DMS114 treated with DMSO at 0.1 percent for 48 hours (cell line): Measurements from ENCODE around the gene USE1.
A peak's percentile ranks its signal among the peaks of the same experiment; 100 is the strongest.

Experiments
- DNase-seq: peaks from one replicate; lab custom pipeline; 2025; ENCODE audit not compliant: unreplicated experiment; lab: John Stamatoyannopoulos, UW

USE1 gene

DNA sequence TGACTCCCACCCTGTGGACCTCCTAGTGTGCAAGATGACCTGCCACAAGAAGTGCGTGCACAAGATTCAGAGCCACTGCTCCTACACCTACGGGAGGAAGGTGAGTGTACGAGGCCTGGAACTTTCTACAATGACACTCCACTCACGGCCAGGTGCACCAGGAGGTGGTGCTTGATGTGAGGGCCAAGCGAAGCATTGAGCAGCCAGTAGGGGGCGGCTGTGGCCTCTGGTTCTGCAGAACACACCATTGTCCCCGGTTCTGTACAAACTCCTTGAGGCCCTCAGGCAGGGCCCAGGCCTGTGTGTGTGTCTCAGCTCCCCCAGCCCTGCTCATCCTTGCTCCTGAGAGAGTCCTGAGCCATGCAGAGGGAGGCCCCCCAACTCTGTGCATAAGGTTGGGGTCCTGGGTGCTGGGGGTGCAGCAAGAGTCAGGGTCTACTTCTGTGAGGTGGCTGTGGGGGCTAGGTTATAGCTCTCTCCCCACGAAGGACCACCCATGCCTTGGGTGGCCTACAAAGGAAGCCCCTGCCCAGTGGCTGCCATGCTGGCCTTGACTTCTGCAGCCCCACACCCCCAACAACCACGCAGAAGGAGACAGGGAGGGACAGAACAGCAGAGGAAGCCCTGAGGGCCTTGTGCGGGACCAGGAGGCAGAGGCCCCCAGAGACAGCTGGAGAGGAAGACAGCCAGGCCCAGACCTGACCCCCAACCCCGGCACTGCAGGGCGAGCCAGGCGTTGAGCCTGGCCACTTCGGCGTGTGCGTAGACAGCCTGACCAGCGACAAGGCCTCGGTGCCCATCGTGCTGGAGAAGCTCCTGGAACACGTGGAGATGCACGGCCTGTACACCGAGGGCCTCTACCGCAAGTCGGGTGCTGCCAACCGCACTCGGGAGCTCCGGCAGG, 9.7 kb upstream of the USE1 start:
- peak; percentile 22 for DNase-seq

DNA sequence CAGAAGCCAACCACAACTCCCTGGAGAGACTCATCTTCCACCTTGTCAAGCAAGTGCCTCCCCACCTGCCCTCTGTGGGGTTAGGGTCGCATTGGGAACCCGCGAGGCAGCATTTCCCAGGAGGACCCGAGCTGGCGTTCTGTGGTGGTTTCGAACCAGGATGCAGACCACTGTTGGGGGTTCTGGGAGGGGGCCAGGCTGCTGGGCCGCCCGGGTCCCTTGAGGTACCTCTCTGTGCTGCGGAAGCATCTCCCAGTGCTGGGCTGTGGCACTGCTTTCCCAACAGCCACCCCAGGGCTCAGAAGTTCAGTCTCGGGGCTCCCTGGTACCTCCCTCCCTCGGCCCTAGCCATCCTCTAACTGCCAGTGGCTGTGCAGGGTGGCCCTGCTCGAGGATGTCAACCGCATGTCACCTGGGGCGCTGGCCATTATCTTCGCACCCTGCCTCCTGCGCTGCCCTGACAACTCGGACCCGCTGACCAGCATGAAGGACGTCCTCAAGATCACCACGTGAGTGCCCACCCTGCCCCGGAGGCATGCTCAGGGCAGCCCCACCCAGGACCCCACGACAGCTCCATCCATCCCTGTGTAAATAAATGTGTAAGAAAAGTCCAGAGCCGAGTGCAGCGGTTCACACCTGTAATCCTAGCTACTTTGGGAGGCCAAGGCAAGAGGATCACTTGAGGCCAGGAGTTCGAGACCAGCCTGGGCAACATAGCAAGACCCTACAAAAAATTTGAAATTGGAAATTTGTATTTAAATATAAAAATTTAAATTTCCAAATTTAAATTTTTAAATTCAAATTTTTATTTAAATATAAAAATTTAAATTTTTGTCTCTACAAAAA, 8.2 kb upstream of the USE1 start:
- DNase-seq: no peak

DNA sequence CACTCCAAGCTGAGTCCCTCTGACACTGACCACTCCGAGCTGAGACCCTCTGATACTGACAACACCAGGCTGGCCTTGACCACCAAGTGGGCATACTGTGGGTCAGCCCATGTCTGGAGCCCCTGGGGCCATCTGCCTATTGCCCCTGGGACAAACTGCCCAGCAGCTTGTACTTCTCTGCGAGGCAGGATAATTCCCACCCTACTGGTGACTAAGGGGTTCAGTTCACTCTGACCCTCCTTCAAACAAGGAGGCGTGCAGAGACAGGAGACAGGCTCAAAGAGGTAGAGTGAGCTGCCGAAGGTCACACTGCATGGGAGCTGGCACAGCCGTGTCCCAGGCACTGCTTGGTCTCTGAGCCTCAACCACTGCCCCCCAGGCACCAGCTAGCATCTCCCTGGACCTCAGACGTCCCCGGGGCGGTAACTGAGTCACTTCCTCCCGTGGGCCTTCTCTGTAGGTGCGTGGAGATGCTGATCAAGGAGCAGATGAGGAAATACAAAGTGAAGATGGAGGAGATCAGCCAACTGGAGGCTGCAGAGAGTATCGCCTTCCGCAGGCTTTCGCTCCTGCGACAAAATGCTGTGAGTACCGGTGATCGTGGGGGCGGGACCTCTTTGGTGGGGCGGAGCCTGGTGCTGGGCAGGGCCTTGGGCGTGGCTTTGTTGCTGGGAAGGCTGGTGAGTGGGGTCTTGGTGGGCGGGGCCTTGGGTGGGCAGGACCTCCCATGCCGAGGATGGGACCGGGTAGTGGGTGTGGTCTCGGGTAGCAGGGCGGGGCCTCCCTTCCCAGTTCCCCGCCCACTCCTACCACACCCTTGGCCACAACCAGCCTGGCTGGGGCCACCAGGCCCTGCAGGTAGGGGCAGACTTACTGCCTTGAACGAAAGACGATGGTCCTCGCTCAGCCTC, 5.8 kb upstream of the USE1 start:
- peak; percentile 26 for DNase-seq

DNA sequence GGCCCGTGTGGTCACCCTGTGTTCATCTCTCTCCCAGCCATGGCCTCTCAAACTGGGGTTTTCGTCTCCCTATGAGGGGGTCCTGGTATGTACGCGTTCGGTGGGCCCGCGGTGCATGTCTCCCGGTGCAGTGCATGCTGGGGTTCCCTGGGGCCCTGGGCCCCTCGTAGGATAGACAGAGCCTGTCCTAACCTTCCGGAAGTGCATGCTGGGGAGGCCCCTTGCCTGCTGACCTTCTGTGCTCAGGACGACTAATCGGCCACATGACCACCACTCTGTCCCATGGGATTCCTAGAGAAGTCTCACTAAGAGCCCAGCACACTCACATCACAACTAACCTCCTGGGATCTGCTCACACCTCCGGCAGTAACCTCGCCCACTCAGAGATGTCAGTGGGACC, 4.9 kb upstream of the USE1 start:
- no peak for DNase-seq

DNA sequence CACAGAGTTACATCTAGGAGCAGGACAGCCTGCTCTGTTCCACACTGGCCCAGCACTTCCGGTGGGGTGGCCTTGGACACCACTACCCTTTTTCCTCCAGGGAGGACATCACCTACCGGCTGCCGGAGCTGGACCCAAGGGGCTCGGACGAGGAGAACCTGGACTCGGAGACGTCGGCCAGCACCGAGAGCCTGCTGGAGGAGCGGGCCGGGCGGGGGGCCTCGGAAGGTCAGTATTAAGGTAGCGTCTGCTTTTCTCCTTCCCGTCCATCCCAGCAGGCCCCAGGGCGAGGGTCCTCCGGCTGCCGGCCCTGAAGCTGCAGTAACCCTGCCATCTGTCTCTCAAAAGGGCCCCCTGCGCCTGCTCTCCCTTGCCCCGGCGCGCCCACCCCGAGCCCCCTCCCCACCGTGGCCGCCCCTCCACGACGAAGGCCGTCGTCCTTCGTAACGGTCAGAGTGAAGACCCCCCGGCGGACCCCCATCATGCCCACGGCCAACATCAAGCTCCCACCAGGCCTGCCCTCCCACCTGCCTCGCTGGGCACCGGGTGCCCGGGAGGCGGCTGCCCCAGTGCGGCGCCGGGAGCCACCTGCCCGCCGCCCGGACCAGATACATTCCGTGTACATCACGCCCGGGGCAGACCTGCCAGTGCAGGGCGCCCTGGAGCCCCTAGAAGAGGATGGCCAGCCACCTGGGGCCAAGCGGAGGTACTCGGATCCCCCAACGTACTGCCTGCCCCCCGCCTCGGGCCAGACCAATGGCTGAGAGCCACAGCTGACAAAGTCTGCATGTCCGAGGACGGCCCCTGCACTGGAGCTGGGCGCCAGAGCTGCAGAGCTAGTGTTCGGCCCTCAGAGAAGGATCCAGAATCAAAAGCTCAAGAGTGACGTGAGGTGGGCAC, 3.4 kb upstream of the USE1 start:
- DNase-seq: no peak

DNA sequence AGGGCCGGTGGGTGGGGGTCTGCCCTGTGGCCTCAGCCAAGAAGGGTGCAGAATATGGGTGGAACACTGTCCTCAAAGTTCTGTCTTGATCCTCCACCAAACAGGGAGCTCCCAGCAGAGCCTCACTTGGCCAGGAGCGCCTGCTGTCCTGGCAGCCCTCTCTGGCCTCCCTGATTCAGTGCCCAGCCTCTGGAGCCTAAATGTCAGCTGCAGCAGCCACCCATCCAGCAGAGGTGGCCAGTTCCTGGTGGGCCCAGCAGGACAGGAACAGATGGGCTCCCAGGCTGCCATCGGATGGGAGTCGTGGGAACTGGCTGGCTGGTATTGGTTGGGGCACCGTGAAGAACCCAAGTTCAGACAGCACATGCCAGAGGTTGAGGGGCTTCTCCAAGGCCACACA, 1.8 kb upstream of the USE1 start:
- DNase-seq: no peak

DNA sequence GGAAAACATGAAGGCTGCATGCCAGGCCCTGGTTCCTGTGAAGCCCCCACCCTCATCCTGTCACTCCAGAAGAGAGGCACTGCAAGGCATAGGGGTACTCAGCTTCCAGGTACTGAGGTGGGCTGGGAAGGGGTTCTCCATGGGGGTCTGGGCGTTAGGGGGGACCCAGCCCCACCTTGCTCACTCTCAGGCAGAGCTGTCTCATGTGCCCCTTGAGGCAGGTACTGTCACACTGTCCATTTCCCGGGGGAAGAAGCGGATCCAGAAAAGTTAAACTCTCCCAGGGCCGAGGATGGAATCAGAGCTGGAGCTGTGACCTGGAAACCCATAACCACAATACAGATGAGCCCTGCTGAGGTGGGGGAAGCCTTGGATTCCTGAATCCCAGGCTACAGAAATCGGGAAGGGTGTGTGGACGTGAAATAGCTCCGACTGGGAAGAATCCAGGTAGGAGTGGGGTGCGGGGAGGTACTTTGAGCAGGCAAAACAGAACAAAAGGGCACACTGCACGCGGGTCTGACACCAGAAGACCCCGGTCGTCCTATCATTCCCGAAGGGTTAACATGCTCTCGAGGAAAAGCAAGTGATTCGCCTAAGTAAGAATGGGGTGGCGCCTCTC, 540 bp upstream of the USE1 start:
- no peak for DNase-seq

DNA sequence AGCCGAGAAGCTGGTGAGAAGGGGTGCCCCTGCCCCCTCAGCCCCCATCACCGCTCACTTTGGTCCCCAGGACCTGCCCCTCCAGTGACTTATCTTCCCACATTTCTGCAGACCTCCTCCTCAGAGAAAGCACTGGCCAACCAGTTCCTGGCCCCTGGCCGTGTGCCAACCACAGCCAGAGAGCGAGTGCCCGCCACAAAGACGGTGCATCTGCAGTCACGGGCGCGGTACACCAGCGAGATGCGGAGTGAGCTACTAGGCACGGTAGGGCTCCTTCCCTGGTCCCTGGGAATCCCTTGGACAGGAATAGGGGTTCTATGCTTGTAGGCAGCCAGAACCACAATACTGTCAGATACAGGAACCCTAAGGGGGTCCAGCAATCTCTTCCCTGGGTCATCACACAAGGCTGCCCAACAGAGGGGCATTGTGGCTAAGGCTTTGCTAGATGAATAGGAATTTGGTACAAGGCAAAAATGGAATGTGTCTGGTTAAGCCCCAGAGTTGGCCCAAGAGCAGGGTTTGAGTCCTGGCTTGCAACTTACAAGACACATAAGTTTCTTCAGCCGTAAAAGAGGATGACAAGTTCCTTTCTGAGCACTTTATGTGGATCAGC, 1.0 kb downstream of the USE1 start:
- no peak for DNase-seq

DNA sequence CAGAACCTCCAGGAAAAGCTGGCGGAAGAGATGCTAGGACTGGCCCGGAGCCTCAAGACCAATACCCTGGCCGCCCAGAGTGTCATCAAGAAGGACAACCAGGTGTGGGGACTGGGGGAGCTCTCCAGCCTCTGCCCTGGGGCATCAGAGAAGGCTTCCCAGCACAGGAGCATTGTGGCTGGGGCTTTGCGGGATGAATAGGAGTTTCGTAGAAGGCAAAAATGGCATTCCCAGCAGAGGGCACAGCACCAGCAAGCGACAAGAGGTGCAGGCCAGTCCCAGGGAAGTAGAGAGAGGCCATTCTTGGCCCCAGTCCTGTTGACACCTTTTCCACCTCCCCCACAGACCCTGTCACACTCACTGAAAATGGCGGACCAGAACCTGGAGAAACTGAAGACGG, 4.1 kb downstream of the USE1 start:
- DNase-seq: no peak

DNA sequence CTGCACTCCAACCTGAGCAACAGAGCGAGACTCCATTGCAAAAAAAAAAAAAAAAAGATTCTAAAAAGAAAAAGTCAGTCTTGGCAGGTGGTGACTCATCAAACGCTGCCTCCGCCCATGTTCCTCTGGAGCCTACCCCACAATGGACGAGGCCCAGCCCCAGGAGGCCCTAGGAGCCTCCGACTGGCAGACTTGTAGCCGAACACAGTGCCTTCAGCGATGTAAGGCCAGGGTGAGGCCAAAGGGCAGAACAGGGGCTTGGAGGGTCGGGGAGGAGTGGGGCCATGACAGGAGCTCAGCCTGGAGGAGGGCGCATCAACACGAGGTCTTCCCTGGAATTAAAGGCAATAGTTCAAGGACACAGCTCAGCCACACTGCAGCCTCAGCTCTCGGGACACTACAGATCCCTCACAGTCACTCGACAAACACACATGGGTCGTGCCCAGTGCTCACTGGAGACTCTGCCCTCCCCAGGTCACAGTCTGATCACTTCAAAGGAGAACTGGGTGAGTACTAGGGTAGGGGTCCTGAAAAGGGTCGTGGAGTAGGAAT, 5.1 kb downstream of the USE1 start:
- DNase-seq: no peak

DNA sequence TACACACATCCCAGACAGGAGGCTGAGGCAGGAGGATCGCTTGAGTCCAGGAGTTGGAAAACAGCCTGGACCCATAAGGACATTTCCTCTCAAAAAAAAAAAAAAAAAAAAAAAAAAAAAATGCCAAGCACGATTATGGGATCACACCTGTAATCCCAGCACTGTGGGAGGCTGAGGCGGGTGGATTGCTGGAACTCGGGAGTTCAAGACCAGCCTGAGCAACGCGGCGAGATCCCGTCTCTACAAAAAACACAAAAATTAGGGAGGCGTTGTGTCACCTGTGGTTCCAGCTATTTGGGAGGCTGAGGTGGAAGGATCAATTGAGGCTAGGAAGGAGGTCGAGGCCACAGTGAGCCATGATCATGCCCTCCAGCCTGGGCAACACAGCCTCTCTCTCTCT, 9.9 kb downstream of the USE1 start:
- no peak for DNase-seq

DNA sequence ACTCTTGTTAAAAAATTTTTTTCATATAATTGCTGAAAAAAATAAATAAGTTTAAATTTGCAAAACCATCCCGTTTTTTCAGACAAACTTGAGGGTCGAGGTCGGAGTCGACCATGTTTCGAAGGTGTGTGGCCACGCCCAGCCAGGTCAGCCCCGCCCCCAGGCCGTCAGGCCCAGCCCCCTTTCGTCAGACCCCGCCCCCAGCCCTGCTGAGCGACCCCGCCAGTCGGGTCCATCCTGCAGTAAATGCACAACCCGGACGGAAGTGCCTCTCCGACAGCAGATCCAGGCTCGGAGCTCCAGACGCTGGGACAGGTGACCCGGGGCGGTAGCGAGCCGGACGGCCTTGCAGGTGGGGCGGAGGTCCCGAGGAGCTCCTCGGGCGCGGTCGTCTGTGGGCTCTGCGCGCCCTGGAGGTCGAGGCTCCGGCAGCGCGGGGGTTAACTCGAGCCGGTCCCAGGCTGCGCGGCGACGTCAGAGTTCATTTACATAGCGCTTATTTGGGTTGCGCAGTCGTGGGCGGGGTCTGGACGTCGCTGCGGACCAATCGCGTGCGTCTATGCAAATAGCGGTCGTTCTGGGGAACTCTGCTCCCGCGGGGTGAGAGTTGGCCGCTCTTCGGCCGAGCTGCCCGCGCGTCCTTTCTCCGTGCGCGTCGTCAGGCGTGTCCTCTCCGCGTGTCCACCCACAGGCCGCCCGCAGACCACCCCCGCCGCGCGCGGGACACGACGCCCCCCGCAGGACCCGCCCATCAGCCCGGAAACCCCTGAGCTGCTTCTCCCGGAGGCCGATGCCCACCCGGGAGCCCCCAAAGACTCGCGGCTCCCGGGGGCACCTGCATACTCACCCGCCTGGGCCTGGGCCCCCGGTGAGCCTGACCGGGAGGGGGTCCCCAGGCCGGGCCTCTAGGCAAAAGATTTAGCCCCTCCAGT, 11.1 kb downstream of the USE1 start, which contains the start of gene OCEL1:
Gene OCEL1 (plus strand): TSS at position 225 of the 932 bp plus-strand sequence. CDS start 22 bp downstream, at position 247.
- DNase-seq: peak; percentile 96

DNA sequence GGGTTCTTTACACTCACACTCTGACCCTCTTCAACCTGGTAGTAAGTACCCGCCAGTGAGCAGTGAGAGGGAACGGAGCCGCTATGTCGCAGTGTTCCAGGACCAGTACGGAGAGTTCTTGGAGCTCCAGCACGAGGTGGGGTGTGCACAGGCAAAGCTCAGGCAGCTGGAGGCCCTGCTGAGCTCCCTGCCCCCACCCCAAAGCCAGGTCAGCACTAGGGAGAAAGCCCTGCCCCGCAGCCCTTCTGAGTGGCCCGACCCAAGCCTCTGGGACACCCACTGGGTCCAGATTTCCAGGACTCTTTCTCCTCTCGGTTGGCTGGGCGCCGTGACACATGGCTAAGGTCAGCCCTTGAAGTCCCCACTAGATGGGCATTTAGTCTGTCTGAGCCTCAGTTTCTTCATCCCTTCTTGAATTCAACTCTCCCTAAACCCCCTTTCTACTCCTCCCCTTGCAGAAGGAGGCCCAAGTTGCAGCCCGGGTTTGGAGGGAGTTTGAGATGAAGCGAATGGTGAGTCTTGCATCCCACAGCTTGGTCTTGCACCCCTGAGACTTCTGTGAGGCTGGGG, 12.7 kb downstream of the USE1 start:
- DNase-seq: no peak

DNA sequence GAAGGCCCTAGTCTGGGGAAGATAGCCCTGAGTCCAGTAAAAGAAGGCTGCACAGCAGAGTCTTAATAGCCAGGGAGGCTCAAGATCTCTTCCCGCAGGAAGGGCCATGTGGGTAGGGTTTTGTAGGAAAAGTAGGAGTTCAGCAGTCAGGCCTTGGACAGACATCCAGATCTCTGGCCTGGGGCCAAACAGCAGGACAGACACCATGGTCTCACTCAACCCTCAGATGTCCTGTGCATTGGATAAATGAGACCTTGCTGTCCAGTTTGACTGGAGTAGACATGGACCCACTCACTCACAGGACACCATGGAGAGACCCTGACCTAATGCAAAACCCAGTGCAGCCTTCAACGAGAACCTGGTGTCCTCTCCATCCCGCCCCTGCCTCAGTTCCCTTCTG, 14.7 kb downstream of the USE1 start:
- no peak for DNase-seq

DNA sequence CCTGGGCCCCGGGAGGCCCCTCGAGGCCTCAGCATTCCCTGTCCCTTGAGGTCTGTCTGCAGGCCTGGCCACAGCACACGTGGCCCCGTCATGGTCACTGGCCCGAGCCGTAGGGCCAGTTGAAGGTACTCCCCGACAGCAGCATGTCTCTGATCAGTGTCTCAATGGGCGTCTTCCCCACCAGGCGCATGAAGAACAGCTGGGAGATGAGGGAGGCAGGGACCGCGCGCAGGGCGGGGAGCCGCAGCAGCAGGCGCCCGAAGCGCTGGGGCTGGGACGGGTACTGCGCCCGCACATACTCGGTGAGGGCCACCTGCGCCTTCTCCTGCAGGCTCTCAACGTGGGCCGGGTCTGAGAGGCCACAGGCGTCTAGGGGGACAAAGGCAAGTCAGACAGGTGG, 17.1 kb downstream of the USE1 start:
- no peak for DNase-seq

DNA sequence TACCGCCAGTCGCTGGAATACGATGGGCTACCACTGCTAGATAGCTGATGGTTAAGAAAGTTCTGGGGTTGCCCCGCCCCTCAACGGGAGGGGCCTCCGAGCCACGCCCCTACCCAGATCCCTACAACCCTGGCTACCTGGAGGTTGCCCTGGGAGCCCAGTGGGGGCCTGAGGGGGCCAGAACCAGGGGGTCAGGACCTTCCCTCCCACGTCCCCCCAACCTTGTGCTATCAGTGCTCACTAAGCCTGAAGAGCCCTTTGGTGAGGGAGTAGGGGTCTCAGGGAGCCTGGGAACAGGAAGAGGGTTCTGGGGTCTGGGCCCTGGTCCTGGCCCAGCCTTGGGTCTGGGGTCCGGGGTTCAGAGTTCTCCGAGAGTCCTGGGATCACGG, 19.7 kb downstream of the USE1 start:
- peak; percentile 43 for DNase-seq

DNA sequence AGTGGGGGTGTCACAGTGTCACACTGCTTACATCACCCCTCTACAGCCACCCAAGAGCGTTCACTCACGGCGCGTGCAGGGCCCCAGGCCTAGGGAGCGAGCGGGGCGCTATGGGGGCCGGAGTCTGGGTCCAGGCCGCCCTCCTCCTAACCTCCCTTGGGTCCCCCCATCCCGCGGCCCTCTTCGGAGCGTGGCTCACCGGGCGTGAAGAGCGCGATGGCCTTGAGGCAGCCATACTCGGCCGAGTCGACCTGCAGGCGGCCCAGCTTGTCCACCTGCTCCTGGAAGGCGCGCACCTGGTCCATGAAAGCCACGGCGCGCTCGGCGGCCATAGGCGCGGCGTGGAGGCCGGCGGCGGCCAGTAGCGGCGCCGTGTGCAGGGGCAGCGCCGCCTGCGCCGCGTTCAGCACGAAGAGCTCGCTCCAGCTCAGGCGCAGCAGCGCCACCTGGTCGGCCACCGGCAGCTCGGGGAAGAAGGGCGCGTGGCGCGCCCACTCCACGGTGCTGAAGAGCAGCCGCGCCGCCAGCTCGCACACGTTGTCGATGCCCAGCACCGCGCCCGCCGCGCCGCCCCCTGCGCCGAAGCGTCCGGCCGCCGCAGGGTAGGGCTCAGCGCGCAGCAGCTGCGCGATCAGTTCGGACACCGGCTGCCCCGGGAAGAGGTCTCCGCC, 20.3 kb downstream of the USE1 start:
- DNase-seq: no peak
